HG02759 (cell line): Measurements from ENCODE around the gene SDSL.

Source experiments
- ATAC-seq: cut with Tn5 transposase; IDR thresholded peaks from one replicate; pipeline ENCODE4 v1.9.1; 2021; ENCODE audit warnings: mild to moderate bottlenecking, moderate library complexity; ENCODE audit not compliant: unreplicated experiment

Gene SDSL

GRCh38 chr12:113418213-113418879, 3.8 kb upstream of the SDSL start:
- ATAC-seq, result no peak

- ATAC-seq, result no peak
Observed at GRCh38 chr12:113420996-113421595, 1.1 kb upstream of the SDSL start.

- no peak for ATAC-seq
Observed at GRCh38 chr12:113422886-113423669, 898 bp downstream of the SDSL start.

- ATAC-seq, result no peak
Observed at GRCh38 chr12:113424456-113424855, 2.3 kb downstream of the SDSL start.

GRCh38 chr12:113424915-113425823, 3.0 kb downstream of the SDSL start:
- no peak for ATAC-seq

GRCh38 chr12:113425960-113426453, 3.8 kb downstream of the SDSL start:
- no peak for ATAC-seq

- no peak for ATAC-seq
Observed at GRCh38 chr12:113427882-113428281, 5.7 kb downstream of the SDSL start.

GRCh38 chr12:113428482-113428881, 6.3 kb downstream of the SDSL start:
- no peak for ATAC-seq

- no peak for ATAC-seq
Observed at GRCh38 chr12:113432986-113433385, 10.8 kb downstream of the SDSL start.

- no peak for ATAC-seq
Observed at GRCh38 chr12:113435367-113435766, 13.2 kb downstream of the SDSL start.

GRCh38 chr12:113436586-113436985, 14.4 kb downstream of the SDSL start:
- ATAC-seq, result no peak

- ATAC-seq, result no peak
Observed at GRCh38 chr12:113436993-113437728, 15.0 kb downstream of the SDSL start.

GRCh38 chr12:113437729-113438100, 15.5 kb downstream of the SDSL start:
- ATAC-seq, result no peak

- no peak for ATAC-seq
Observed at GRCh38 chr12:113438523-113439300, 16.5 kb downstream of the SDSL start.

GRCh38 chr12:113439301-113439597, 17.1 kb downstream of the SDSL start:
- no peak for ATAC-seq

GRCh38 chr12:113439606-113440030, 17.4 kb downstream of the SDSL start:
- no peak for ATAC-seq

GRCh38 chr12:113440336-113440735, 18.2 kb downstream of the SDSL start:
- no peak for ATAC-seq

GRCh38 chr12:113440947-113441782, 19.0 kb downstream of the SDSL start:
- no peak for ATAC-seq
